Left lung (tissue), 10 donors: Measurements from ENCODE around the gene ZFP2. TPM values are rescaled to one million over a fixed set of nuclear protein-coding genes. Genes with fewer than 3 reads are reported as not detected.

Source experiments
- ATAC-seq: fragments of 200-7000 bp; cut with Tn5 transposase; one replicate; pipeline ENCODE4 v1.9.1; 2020; ENCODE audit warnings: moderate library complexity
- DNase-seq, 4 donors: peaks; one replicate each; pipeline ENCODE4 v3.0.0-alpha.2; 2013 to 2020
- H3K27ac ChIP-seq, 2 donors: fragments of 200-600 bp; sonication (generic) in 1 of 2; one replicate each; pipeline versions ENCODE4 v1.5.0 to v1.8.0; 2020 to 2021
- H3K27me3 ChIP-seq, 2 donors: fragments of 200-600 bp; sonication (generic) in 1 of 2; one replicate each; pipeline versions ENCODE4 v1.5.0 to v1.8.0; 2020 to 2021
- H3K36me3 ChIP-seq, 2 donors: fragments of 200-600 bp; sonication (generic) in 1 of 2; one replicate each; pipeline versions ENCODE4 v1.5.0 to v1.8.0; 2020 to 2021
- H3K4me1 ChIP-seq, 2 donors: fragments of 200-600 bp; one replicate each; pipeline ENCODE4 v1.8.0; 2021
- H3K4me3 ChIP-seq, 2 donors: fragments of 200-600 bp; sonication (generic) in 1 of 2; one replicate each; pipeline versions ENCODE4 v1.5.0 to v1.8.0; 2020 to 2021; ENCODE audit warnings: mild to moderate bottlenecking in 1 of 2
- H3K9me3 ChIP-seq, 2 donors: fragments of 200-600 bp; sonication (generic) in 1 of 2; one replicate each; pipeline versions ENCODE4 v1.5.0 to v1.8.0; 2020 to 2021
- intact Hi-C, 2 donors: fragments of 100-400 bp; cut with DNase I; formaldehyde crosslinking; loops; one replicate each; pipeline versions ENCODE4 v1.11.2 to v1.14.2; 2022
- polyA plus RNA-seq, 6 donors: library from polyadenylated mRNA; unstranded; fragments of 120-200 nt; gene quantifications; one replicate each; pipeline ENCODE4 v1.2.1, GENCODE V29; 2013; ENCODE audit not compliant: insufficient read length in 6 of 6
- total RNA-seq, 2 donors: library from RNA; stranded (reverse); fragmentation: NEBNext Ultra II Directional; extraction: Animal tissue kit (Norgen Biotek cat#: 25700); gene quantifications; one replicate each; pipeline ENCODE4 v1.2.1, GENCODE V29; 2021
- TF ChIP-seq, protein P1 (sequence below), 2 donors: fragments of 200-600 bp; sonication (generic) in 1 of 2; IDR thresholded peaks; one replicate each; pipeline versions ENCODE4 v1.5.0 to v1.8.0; 2021; ENCODE audit warnings: antibody characterized with exemption in 2 of 2
- donor health status: DM: no; HTN: yes; CAD: no.
- donor health status: DM: no; HTN: no; CAD: no.

The ZFP2 gene
- total and polyA plus RNA-seq, 8 donors: 1.2 to 8.9 (median 6.1) TPM

DNA sequence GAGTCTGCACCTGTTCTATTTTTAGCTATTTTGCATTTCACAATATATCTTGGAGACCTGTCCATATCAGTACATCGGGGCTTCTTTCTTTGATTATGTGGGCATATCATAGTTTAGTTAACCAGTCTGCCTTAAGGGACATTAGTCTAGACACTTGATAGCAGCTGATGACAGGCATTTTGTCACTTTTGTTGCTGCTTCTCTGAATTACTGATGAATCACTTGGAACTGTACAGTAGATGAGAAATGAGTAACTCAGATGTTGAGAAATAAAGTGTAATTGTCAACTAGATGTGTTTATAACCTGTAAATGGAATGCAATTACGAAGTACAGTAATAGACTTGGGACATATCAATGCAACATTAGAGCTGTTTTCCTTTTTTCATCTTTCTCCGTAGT is 7.1 kb downstream of the ZFP2 start:
- no peak overlapping the region for H3K4me3 ChIP-seq
- H3K27me3 ChIP-seq: no peaks in the 10 kb centered on the region
- no peak for ATAC-seq
- H3K27ac ChIP-seq: no peak overlapping the region
- peaks cover 0 to 68% of the 10 kb centered on the region in 2 donors for H3K9me3 ChIP-seq
- intact Hi-C loops: no loop called here
- DNase-seq: no peak
- no peaks in the 10 kb centered on the region for H3K4me1 ChIP-seq
- TF ChIP-seq, protein P1, sequence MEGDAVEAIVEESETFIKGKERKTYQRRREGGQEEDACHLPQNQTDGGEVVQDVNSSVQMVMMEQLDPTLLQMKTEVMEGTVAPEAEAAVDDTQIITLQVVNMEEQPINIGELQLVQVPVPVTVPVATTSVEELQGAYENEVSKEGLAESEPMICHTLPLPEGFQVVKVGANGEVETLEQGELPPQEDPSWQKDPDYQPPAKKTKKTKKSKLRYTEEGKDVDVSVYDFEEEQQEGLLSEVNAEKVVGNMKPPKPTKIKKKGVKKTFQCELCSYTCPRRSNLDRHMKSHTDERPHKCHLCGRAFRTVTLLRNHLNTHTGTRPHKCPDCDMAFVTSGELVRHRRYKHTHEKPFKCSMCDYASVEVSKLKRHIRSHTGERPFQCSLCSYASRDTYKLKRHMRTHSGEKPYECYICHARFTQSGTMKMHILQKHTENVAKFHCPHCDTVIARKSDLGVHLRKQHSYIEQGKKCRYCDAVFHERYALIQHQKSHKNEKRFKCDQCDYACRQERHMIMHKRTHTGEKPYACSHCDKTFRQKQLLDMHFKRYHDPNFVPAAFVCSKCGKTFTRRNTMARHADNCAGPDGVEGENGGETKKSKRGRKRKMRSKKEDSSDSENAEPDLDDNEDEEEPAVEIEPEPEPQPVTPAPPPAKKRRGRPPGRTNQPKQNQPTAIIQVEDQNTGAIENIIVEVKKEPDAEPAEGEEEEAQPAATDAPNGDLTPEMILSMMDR (IDR thresholded peaks at IDR 0.05): no peak
- H3K36me3 ChIP-seq: peaks cover 0 to 13% of the 10 kb centered on the region in 2 donors

DNA sequence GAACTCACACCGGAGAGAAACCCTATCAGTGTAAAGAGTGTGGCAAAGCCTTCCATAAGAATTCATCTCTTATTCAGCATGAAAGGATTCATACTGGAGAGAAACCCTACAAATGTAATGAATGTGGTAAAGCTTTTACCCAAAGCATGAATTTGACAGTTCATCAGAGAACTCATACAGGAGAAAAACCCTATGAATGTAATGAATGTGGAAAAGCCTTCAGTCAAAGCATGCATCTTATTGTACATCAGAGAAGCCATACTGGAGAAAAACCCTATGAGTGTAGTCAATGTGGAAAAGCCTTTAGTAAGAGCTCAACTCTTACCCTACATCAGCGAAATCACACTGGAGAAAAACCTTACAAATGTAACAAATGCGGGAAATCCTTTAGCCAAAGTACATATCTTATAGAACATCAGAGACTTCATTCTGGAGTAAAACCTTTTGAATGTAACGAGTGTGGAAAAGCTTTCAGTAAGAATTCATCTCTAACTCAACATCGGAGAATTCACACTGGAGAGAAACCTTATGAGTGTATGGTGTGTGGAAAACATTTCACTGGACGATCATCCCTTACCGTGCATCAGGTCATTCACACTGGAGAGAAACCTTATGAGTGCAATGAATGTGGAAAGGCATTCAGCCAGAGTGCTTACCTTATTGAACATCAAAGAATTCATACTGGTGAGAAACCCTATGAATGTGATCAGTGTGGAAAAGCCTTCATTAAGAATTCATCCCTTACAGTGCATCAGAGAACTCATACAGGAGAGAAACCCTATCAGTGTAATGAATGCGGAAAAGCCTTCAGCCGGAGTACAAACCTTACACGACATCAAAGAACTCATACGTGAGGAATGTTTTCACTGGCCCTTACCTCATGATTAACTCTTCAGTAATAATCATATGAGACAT is 36.4 kb downstream of the ZFP2 start:
- Histone ChIP-seq H3K36me3 (peaks cover 0 to 44% of the 10 kb centered on the region in 2 donors), H3K4me1 (no peaks in the 10 kb centered on the region), H3K9me3 (peaks cover 19 to 99% of the 10 kb centered on the region in 2 donors), H3K27me3 (no peaks in the 10 kb centered on the region), H3K4me3 (no peak overlapping the region), H3K27ac (no peak overlapping the region)
- intact Hi-C loops: no loop called here
- ATAC-seq: no peak
- TF ChIP-seq, protein P1 (IDR thresholded peaks at IDR 0.05): no peak
- no peak for DNase-seq

DNA sequence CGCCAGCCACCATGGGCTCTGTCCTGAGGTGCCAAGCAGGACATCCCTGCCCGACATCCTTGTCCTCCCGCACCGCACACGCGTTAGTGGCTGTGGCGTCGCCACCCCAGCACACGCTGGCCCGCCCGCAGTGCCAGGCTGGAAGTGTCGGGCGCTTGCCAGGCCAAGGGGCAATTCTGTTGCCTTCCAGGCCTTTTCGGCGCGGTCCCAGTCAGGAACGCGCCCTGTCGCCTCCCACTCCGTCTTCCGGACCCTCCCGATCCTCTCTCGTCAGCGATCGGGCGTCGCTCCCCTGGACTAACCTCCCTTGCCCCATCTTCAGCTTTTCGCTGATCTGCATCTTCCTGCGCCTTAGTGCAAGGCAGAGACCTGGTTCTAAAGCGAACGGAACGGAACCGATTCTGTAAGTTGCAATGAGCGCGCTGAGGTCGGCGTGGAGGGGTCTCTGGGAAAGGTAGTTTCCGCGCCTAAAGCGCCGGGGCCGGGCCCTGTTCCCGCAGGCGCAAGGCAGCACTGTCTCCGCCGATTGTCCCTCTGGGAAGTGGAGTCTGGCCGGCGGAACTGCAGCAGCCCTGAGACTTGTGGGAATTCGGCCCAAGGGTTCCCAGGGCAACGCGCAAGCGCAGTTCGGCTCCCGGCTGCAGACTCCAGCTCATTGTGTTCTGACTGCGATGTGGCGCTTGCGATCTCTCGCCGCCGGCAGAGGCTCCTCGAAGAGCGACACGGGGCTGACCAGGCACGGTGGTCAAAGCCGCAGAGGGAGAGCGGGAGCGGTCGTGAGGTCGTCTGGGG is 45.1 kb downstream of the ZFP2 start, which contains the start of gene ZNF454:
ZNF454 (plus strand) TSS at position 630 of the 792 bp plus-strand sequence. CDS start 1,594 bp downstream, outside the sequence.
- peak within 1 kb of the TSS; percentile 42 to 55 for H3K4me3 ChIP-seq
- peaks cover 0 to 21% of the 10 kb centered on the region in 2 donors for H3K27me3 ChIP-seq
- TF ChIP-seq, protein P1 (IDR thresholded peaks at IDR 0.05): no peak
- no peaks in the 10 kb centered on the region for H3K4me1 ChIP-seq
- peak within 1 kb of the TSS; percentile 62 to 68 for H3K27ac ChIP-seq
- peaks cover 0 to 93% of the 10 kb centered on the region in 2 donors for H3K9me3 ChIP-seq
- peak; percentile 98 for ATAC-seq
- peak; percentile 87 to 98 (median 94) for DNase-seq
- peaks cover 0 to under 1% of the 10 kb centered on the region in 2 donors for H3K36me3 ChIP-seq
- intact Hi-C loops: no loop called here

DNA sequence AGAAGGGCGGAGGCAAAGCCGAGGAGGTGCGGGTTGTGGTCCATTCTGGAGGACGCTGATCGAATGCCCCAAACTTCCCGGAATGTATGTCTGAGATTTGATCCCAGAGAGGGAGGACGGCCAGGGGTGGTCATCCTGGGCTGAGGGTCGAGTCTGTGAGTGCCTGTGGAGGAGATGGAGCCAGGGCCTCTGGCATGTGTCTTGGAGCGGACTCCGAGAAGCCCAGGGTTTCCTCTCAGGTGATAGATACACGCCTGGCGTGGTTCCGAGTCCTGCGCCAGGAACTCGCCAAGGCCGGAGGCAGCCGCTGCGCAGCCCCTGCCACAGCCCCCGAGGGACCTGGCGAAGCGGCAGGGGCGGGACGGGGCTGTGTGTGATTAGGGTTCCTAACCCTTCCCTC is 45.6 kb downstream of the ZFP2 start:
- TF ChIP-seq, protein P1 (IDR thresholded peaks at IDR 0.05): no peak
- ATAC-seq: peak; percentile 43
- intact Hi-C loops: no loop called here
- DNase-seq: peak in 1 of 4 donors; percentile 35
- Histone ChIP-seq H3K27me3 (peaks cover 0 to 21% of the 10 kb centered on the region in 2 donors), H3K4me1 (no peaks in the 10 kb centered on the region), H3K27ac (peak overlapping the region; percentile 62 to 68), H3K9me3 (peaks cover 0 to 93% of the 10 kb centered on the region in 2 donors), H3K36me3 (peaks cover 0 to 7% of the 10 kb centered on the region in 2 donors), H3K4me3 (peak overlapping the region; percentile 42 to 55)
